ENCODE results near the gene TBCC.

GRCh38 chr6:42781546-42781795 lies 35.6 kb upstream of the TBCC start:
- TF ChIP-seq POLR2AphosphoS5 (IDR thresholded peaks at IDR 0.05; ENCODE audit: low read depth, low read length) (no peak), POLR2A (IDR thresholded peaks at IDR 0.05; ENCODE audit: low read depth, low read length) (no peak), TAF1 (IDR thresholded peaks at IDR 0.05; ENCODE audit: low read depth, low read length) (no peak)
